ENCODE data around the gene COG2. TPM values are rescaled to one million over a fixed set of nuclear protein-coding genes. Genes with fewer than 3 reads are reported as not detected.

Gene COG2
- total RNA-seq, 1 experiment from 2014 or later, result 51.0 TPM

DNA sequence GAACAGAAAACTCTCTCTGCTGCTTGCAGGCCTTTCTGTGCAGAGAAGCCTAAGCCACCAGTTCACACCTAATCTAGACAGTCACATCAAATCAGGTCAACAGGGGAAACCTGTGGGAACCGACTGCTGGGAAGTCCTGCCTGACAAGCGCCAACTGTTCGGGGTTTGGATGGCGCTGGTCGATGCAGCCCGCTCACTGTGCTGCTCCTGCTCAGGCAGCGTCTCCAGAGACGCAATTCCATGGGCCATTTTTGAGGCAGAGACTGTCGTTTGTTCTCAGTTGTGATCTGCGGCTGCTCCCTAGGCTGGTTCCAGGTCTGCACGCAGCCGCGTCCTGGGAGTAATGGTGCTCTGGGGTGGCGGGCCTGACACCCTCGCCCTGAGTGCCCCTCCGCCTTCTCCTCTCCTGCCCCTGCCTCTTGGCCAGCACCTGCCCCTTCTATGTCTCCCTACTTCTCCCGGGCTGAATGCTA, 70.2 kb downstream of the COG2 start:
- Histone ChIP-seq H3K79me2 (ENCODE audit: low read length) (no peaks in the 10 kb centered on the region), H3K36me3 (ENCODE audit: low read depth, low read length) (no peaks in the 10 kb centered on the region), H2AFZ (ENCODE audit: low read length) (no peak overlapping the region), H4K20me1 (ENCODE audit: low read length) (no peaks in the 10 kb centered on the region), H3K9me2 (replicated peaks; ENCODE audit: low read length) (no peaks in the 10 kb centered on the region), H3K27ac (ENCODE audit: low read length) (no peak overlapping the region), H3K4me2 (ENCODE audit: low read length) (no peak overlapping the region), H3K4me1 (ENCODE audit: insufficient read depth, low read length) (peaks cover 11% of the 10 kb centered on the region), H3F3A (ENCODE audit: low read length, unreplicated experiment) (no peaks in the 10 kb centered on the region), H3K9me3 (ENCODE audit: low read length) (no peaks in the 10 kb centered on the region), H3K9ac (ENCODE audit: low read length) (no peak overlapping the region), H3K4me3 (ENCODE audit: low read length) (no peak overlapping the region), H3K27me3 (ENCODE audit: low read length) (no peaks in the 10 kb centered on the region)
- ATAC-seq, result no peak
- no TSS peak for BruUV-seq (replicated peaks)
- ChIA-PET CTCF (no interaction called here), POLR2A (ENCODE audit: unreplicated experiment) (no interaction called here)
- DNase-seq, result no peak
- TF ChIP-seq, protein P1, sequence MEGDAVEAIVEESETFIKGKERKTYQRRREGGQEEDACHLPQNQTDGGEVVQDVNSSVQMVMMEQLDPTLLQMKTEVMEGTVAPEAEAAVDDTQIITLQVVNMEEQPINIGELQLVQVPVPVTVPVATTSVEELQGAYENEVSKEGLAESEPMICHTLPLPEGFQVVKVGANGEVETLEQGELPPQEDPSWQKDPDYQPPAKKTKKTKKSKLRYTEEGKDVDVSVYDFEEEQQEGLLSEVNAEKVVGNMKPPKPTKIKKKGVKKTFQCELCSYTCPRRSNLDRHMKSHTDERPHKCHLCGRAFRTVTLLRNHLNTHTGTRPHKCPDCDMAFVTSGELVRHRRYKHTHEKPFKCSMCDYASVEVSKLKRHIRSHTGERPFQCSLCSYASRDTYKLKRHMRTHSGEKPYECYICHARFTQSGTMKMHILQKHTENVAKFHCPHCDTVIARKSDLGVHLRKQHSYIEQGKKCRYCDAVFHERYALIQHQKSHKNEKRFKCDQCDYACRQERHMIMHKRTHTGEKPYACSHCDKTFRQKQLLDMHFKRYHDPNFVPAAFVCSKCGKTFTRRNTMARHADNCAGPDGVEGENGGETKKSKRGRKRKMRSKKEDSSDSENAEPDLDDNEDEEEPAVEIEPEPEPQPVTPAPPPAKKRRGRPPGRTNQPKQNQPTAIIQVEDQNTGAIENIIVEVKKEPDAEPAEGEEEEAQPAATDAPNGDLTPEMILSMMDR (conservative IDR thresholded peaks at IDR 0.05; ENCODE audit: low read depth, low read length), result no peak
- no peak for TF ChIP-seq EZH2phosphoT487 (IDR thresholded peaks at IDR 0.05; ENCODE audit: borderline replicate concordance, low read length)
- no peak for TF ChIP-seq EZH2 (IDR thresholded peaks at IDR 0.05; ENCODE audit: low read length, unreplicated experiment)
- intact Hi-C loops (cut with micrococcal nuclease), result no loop called here

DNA sequence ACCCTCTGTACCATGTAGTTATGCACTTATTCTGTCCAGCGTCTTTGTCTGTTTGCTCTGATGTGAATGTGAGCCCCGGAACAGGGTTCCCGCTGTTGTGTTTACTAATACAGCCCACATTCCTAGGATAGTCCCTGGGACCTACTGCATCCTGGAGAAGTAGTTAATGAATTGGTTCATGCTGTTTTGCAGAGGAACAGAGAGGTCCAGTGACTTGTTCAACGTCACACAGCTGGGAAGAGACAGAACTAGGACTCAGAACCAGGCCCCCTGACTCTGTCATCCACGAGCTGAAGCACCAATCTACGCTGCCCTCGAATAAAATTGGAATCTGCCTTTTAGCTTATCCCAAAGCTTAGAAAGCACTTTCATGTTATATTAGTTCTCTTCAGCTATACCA, 70.9 kb downstream of the COG2 start:
- peaks cover 11% of the 10 kb centered on the region for H3K4me1 ChIP-seq (ENCODE audit: insufficient read depth, low read length)
- no peak overlapping the region for H3K4me3 ChIP-seq (ENCODE audit: low read length)
- POLR2A ChIA-PET (ENCODE audit: unreplicated experiment), result no interaction called here
- no peak overlapping the region for H3K27ac ChIP-seq (ENCODE audit: low read length)
- no peaks in the 10 kb centered on the region for H3K36me3 ChIP-seq (ENCODE audit: low read depth, low read length)
- H3K9me3 ChIP-seq (ENCODE audit: low read length), result no peaks in the 10 kb centered on the region
- no TSS peak for BruUV-seq (replicated peaks)
- no peaks in the 10 kb centered on the region for H3K79me2 ChIP-seq (ENCODE audit: low read length)
- TF ChIP-seq EZH2 (IDR thresholded peaks at IDR 0.05; ENCODE audit: low read length, unreplicated experiment), result no peak
- TF ChIP-seq EZH2phosphoT487 (IDR thresholded peaks at IDR 0.05; ENCODE audit: borderline replicate concordance, low read length), result no peak
- TF ChIP-seq, protein P1 (conservative IDR thresholded peaks at IDR 0.05; ENCODE audit: low read depth, low read length), result no peak
- H3K27me3 ChIP-seq (ENCODE audit: low read length), result no peaks in the 10 kb centered on the region
- no peak overlapping the region for H3K9ac ChIP-seq (ENCODE audit: low read length)
- no peak overlapping the region for H3K4me2 ChIP-seq (ENCODE audit: low read length)
- no peak for DNase-seq
- no peak for ATAC-seq
- H3K9me2 ChIP-seq (replicated peaks; ENCODE audit: low read length), result no peaks in the 10 kb centered on the region
- H3F3A ChIP-seq (ENCODE audit: low read length, unreplicated experiment), result no peaks in the 10 kb centered on the region
- intact Hi-C loops (cut with micrococcal nuclease), result no loop called here
- CTCF ChIA-PET, result no interaction called here
- no peaks in the 10 kb centered on the region for H4K20me1 ChIP-seq (ENCODE audit: low read length)
- H2AFZ ChIP-seq (ENCODE audit: low read length), result no peak overlapping the region

DNA sequence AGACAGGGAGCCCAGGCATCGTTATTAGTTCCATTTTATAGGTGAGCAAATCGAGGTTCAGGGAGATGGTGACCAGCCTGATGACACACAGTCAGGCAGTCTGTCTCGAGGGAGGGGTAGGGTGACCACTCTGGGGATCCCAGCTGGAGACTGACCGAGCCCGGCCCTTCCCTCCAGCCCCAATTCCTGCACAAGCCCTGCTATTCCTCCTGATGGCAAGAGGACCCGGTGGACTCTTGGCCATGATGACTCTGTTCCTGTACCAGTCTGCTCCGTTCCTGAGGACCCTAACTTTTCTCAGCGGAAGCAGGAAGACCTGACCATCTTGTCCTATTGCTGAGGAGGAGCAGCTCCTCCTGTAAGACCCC, 71.2 kb downstream of the COG2 start:
- no peaks in the 10 kb centered on the region for H3K9me2 ChIP-seq (replicated peaks; ENCODE audit: low read length)
- peaks cover 11% of the 10 kb centered on the region for H3K4me1 ChIP-seq (ENCODE audit: insufficient read depth, low read length)
- no peaks in the 10 kb centered on the region for H3K36me3 ChIP-seq (ENCODE audit: low read depth, low read length)
- no peak for ATAC-seq
- DNase-seq, result no peak
- TF ChIP-seq EZH2 (IDR thresholded peaks at IDR 0.05; ENCODE audit: low read length, unreplicated experiment), result no peak
- TF ChIP-seq EZH2phosphoT487 (IDR thresholded peaks at IDR 0.05; ENCODE audit: borderline replicate concordance, low read length), result no peak
- TF ChIP-seq, protein P1 (conservative IDR thresholded peaks at IDR 0.05; ENCODE audit: low read depth, low read length), result no peak
- no peak overlapping the region for H3K27ac ChIP-seq (ENCODE audit: low read length)
- no peak overlapping the region for H3K4me3 ChIP-seq (ENCODE audit: low read length)
- H3F3A ChIP-seq (ENCODE audit: low read length, unreplicated experiment), result no peaks in the 10 kb centered on the region
- H3K9ac ChIP-seq (ENCODE audit: low read length), result no peak overlapping the region
- no peaks in the 10 kb centered on the region for H3K79me2 ChIP-seq (ENCODE audit: low read length)
- intact Hi-C loops (cut with micrococcal nuclease), result no loop called here
- no TSS peak for BruUV-seq (replicated peaks)
- no peaks in the 10 kb centered on the region for H3K27me3 ChIP-seq (ENCODE audit: low read length)
- H3K4me2 ChIP-seq (ENCODE audit: low read length), result peak overlapping the region; percentile 32
- no peak overlapping the region; the same call in 1 of the 2 replicates for H2AFZ ChIP-seq (ENCODE audit: low read length)
- CTCF ChIA-PET, result no interaction called here
- POLR2A ChIA-PET (ENCODE audit: unreplicated experiment), result interaction anchor here (0.6 kb wide), 1 partner anchor 92 kb away, joined by 3 read pairs; no protein-coding TSS in a partner anchor
- H4K20me1 ChIP-seq (ENCODE audit: low read length), result no peaks in the 10 kb centered on the region
- H3K9me3 ChIP-seq (ENCODE audit: low read length), result no peaks in the 10 kb centered on the region
